GM12891 (cell line): Measurements from ENCODE around the gene ETHE1.
"Not testable (repeated sequence)": the region's sequence is repeated elsewhere in the genome, so short reads cannot be mapped to it uniquely, and the experiment has no call there.

Experiments
- DNase-seq: peaks from one replicate; pipeline ENCODE4 v3.0.0; 2011; ENCODE audit warnings: low spot score; ENCODE audit not compliant: insufficient read length
- FAIRE-seq: peaks from 2 replicates; lab custom pipeline; 2011; peaks lifted over from hg19 to GRCh38; lab: Jason Lieb, UNC
- PAX5 ChIP-seq: IDR thresholded peaks from 2 replicates; pipeline ENCODE4 v1.6.1; 2011; ENCODE audit warnings: low read length, moderate library complexity, mild to moderate bottlenecking; ENCODE audit not compliant: insufficient read depth, severe bottlenecking
- POLR2A ChIP-seq: IDR thresholded peaks from 2 replicates; pipeline ENCODE4 v1.6.1; 2011; ENCODE audit warnings: low read depth, low read length, control low read depth
- POLR2AphosphoS5 ChIP-seq: IDR thresholded peaks from 2 replicates; pipeline ENCODE4 v1.6.1; 2011; ENCODE audit warnings: low read depth, low read length, control low read depth
- POU2F2 ChIP-seq: IDR thresholded peaks from 2 replicates; pipeline ENCODE4 v1.6.1; 2011; ENCODE audit warnings: low read depth, mild to moderate bottlenecking, control low read depth, low read length, moderate library complexity
- SPI1 ChIP-seq: IDR thresholded peaks from 2 replicates; pipeline ENCODE4 v1.6.1; 2011; ENCODE audit warnings: low read depth, low read length, control low read depth
- TAF1 ChIP-seq: IDR thresholded peaks from 2 replicates; pipeline ENCODE4 v1.6.1; 2011; ENCODE audit warnings: low read depth, low read length, control low read depth

Gene ETHE1

GRCh38 chr19:43524922-43525835 is 1.8 kb downstream of the ETHE1 start:
- DNase-seq (no peak), FAIRE-seq (peak; percentile 79)
- TF ChIP-seq POLR2A (peak; percentile 42; the same call in 1 of the 2 replicates), SPI1 (peak; percentile 67), PAX5 (peak; percentile 77), POLR2AphosphoS5 (no peak)

DNA sequence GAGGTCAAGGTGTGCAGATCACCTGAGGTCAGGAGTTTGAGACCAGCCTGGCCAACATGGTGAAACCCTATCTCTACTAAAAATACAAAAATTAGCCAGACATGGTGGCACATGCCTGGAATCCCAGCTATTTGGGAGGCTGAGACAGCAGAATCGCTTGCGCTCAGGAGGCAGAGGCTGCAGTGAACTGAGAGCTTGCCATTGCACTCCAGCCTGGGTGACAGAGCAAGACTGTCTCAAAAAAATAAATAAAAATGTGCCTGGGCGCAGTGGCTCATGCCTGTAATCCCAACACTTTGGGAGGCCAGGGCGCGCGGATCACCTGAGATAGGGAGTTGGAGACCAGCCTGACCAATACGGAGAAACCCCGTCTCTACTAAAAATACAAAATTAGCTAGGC is 3.3 kb downstream of the ETHE1 start:
- DNase-seq, FAIRE-seq: not testable (repeated sequence)

DNA sequence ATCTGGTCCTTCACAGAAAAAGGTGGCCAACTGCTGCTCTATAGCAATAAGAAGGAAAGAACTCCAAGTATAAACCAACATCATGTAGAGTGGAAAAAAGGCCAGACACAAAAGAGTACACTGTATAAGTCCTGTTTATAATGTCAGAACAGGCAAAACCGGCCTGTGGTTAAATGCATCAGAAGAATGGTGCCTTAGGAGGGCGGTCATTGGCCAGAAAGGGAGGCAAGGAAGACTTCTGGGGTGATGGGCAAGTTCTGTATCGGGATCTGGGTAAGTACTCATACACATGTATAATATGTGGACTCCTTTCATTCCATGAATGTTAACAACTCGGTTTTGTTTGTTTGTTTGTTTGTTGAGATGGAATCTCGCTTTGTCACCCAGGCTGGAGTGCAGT is 4.1 kb downstream of the ETHE1 start:
- DNase-seq (no peak), FAIRE-seq (no peak)
- TF ChIP-seq POLR2A (no peak), POLR2AphosphoS5 (no peak), PAX5 (no peak), SPI1 (no peak), POU2F2 (no peak), TAF1 (no peak)

GRCh38 chr19:43519436-43520088 is 7.4 kb downstream of the ETHE1 start:
- DNase-seq, result no peak
- peak; percentile 82 for FAIRE-seq
- TF ChIP-seq TAF1, result no peak
- no peak for TF ChIP-seq SPI1
- no peak for TF ChIP-seq POLR2AphosphoS5
- no peak for TF ChIP-seq PAX5
- TF ChIP-seq POLR2A, result no peak
- TF ChIP-seq POU2F2, result no peak

DNA sequence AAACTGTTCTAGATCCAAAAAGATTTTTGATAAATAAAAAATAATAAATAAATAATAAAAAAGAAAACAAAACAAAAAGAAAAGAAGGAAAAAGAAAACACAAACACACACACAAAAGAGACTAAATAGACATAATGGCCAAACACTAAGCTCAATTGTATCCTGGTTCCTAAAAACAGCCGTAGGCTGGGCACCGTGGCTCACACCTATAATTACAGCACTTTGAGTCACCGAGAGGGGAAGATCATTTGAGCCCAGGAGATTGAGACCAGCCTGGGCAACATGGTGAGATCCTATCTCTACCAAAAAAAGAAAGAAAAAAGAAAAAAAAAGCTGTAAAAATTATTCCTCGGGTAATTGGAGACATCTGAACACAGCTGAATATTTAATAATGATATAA is 8.9 kb downstream of the ETHE1 start:
- FAIRE-seq (no peak), DNase-seq (no peak)
- no peak for TF ChIP-seq POLR2A
- no peak for TF ChIP-seq TAF1
- no peak for TF ChIP-seq SPI1
- TF ChIP-seq PAX5, result no peak
- no peak for TF ChIP-seq POLR2AphosphoS5

DNA sequence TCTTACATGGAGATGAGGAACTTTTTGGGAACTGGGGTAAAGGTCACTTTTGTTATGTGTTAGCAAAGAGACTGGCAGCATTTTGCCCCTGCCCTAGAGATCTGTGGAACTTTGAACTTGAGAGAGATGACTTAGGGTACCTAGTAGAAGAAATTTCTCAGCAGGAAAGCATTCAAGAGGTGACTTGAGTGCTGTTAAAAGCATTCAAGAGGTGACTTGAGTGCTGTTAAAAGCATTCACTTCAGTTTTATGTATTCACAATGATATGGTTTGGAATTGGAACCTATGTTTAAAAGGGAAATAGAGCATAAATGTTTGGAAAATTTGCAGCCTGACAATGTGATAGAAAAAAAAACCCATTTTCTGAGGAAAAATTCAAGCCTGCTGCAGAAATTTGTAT is 14.6 kb downstream of the ETHE1 start:
- not testable (repeated sequence) for FAIRE-seq, DNase-seq

DNA sequence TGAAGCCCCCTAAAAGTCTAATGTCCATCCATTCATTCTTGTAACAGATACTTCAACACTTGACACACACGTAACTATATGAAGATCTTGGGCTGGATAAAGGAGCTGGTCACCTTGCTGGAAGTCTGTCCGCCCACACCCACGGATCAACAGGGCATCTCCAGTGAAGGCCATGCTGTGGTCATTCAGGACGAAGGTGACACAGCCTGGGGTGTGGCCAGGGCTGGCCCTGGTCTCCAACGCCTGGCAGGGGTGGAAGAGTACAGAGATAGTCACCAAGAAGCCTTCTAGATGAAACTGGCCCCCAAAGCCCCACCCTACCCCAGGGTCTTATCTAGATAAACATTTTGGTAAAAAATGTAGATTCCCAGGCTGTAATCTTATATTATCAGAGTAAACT is 15.7 kb downstream of the ETHE1 start:
- DNase-seq, result no peak
- FAIRE-seq, result no peak
- TF ChIP-seq SPI1, result no peak
- no peak for TF ChIP-seq TAF1
- no peak for TF ChIP-seq POLR2AphosphoS5
- TF ChIP-seq POU2F2, result no peak
- no peak for TF ChIP-seq PAX5
- TF ChIP-seq POLR2A, result no peak

GRCh38 chr19:43510713-43511112 is 16.3 kb downstream of the ETHE1 start:
- DNase-seq (no peak), FAIRE-seq (no peak)
- no peak for TF ChIP-seq SPI1
- no peak for TF ChIP-seq POU2F2
- no peak for TF ChIP-seq POLR2AphosphoS5
- no peak for TF ChIP-seq POLR2A
- no peak for TF ChIP-seq PAX5

DNA sequence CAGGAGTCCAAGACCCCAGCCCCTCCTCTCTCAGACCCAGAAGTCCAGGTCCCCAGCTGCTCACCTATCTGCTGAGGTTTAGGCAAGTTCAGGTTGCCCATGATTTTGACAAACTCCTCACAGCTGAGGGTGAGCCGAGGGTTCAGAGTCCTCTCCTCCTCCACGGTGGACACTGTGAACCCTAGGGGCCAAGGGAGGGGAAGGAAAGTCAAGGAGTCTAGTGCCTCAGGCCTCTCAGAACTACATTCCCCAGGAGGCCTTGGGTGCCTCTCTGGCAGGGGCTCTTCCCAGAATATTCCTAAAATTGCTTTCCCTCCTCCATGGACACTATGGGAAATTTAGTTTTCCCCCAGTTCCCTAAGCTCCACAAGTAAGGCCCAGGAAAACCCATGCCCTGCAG is 19.1 kb downstream of the ETHE1 start:
- FAIRE-seq, result no peak
- TF ChIP-seq PAX5, result no peak
- TF ChIP-seq TAF1, result no peak
- no peak for TF ChIP-seq POU2F2
- no peak for TF ChIP-seq SPI1
- no peak for DNase-seq

DNA sequence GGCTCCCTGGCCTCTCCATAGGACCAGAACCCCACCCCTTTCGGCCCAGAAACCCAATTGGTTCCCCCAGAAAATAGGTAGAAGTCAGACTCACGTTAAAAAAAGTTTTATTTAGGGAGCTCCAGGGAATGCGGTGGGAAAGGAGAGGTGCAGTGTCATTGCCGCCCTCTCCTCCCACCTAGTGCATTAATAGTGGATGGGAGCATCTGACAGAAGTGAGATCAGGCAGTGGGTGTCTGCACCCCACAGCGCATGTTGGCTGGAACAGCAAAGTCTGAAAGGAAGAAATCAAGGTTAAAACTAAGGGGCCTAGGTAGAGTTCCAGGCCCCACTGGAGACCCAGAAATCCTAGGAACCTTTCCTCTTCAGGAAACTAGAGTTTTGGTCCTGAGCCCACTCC is 20.4 kb downstream of the ETHE1 start:
- FAIRE-seq (no peak), DNase-seq (no peak)
- TF ChIP-seq POU2F2 (no peak), POLR2AphosphoS5 (no peak), POLR2A (no peak)

- TF ChIP-seq POLR2A (no peak), POU2F2 (no peak), TAF1 (no peak)
- FAIRE-seq (no peak), DNase-seq (no peak)
Measured at GRCh38 chr19:43505941-43506340, 21.1 kb downstream of the ETHE1 start.
